Measurements from ENCODE around the gene GABARAPL1. TPM values are rescaled to one million over a fixed set of nuclear protein-coding genes. Genes with fewer than 3 reads are reported as not detected.

GABARAPL1 gene
- total RNA-seq, 3 donors from 2014 or later = 6.3 to 10.4 (median 9.3) TPM

GRCh38 chr12:10272467-10272866, 59.8 kb downstream of the GABARAPL1 start:
- no peak overlapping the region for H3K4me3 Mint-ChIP-seq
- H3K4me1 Mint-ChIP-seq (ENCODE audit: low read depth) = peaks cover 1% of the 10 kb centered on the region
- peaks cover 4% of the 10 kb centered on the region for H3K9me3 Mint-ChIP-seq
- peaks cover 2% of the 10 kb centered on the region for H3K27me3 Mint-ChIP-seq (ENCODE audit: low read depth)
- ATAC-seq = no peak
- H3K36me3 Mint-ChIP-seq (ENCODE audit: insufficient read depth) = no peaks in the 10 kb centered on the region
- no peak for DNase-seq

Other genes starting within 250 kb of the GABARAPL1 start
- not detected for gene CLEC12A, start 241.5 kb upstream of the GABARAPL1 start, total RNA-seq
- not detected for gene CLEC1B, start 213.8 kb upstream of the GABARAPL1 start, total RNA-seq
- gene CLEC12B, start 202.2 kb upstream of the GABARAPL1 start, total RNA-seq = not detected
- gene CLEC9A, start 182.2 kb upstream of the GABARAPL1 start, total RNA-seq = not detected
- not detected for gene CLEC1A, start 113.9 kb upstream of the GABARAPL1 start, total RNA-seq
- gene CLEC7A, start 82.7 kb upstream of the GABARAPL1 start, total RNA-seq = under 1 TPM in 2 of 3 donors, not detected in 1; 0.16 to 0.69 TPM
- gene OLR1, start 40.7 kb upstream of the GABARAPL1 start, total RNA-seq = not detected
- not detected for gene TMEM52B, start 33.8 kb upstream of the GABARAPL1 start, total RNA-seq
- 10 to 100 TPM in 1 of 3 donors, 1 to 10 TPM in 2; 6.9 to 17.7 (median 7.2) TPM for gene KLRD1, start 95.0 kb downstream of the GABARAPL1 start, total RNA-seq
- 10 to 100 TPM; 19.4 to 57.0 (median 55.4) TPM for gene KLRK1, start 177.2 kb downstream of the GABARAPL1 start, total RNA-seq
- gene KLRC4, start 196.9 kb downstream of the GABARAPL1 start, total RNA-seq = 1 to 10 TPM in 1 of 3 donors, under 1 TPM in 2; 0.78 to 1.1 (median 0.95) TPM
- under 1 TPM in 2 of 3 donors, not detected in 1; 0.46 to 0.47 TPM for gene KLRC3, start 207.7 kb downstream of the GABARAPL1 start, total RNA-seq
- gene KLRC2, start 223.1 kb downstream of the GABARAPL1 start, total RNA-seq = under 1 TPM; 0.47 to 0.94 (median 0.71) TPM
- 1 to 10 TPM in 2 of 3 donors, under 1 TPM in 1; 0.86 to 5.0 (median 1.5) TPM for gene KLRC1, start 240.5 kb downstream of the GABARAPL1 start, total RNA-seq